Measurements from ENCODE around the gene LNPEP.

Gene LNPEP

GRCh38 chr5:97004423-97005060 is 68.7 kb downstream of the LNPEP start:
- DNase-seq = no peak

GRCh38 chr5:97006454-97007060 is 70.7 kb downstream of the LNPEP start:
- DNase-seq = no peak

- peak; percentile 0 for DNase-seq
These were observed 73.5 kb downstream of the LNPEP start for GRCh38 chr5:97009212-97009898.

GRCh38 chr5:97009921-97010320 is 74.0 kb downstream of the LNPEP start:
- DNase-seq = no peak

GRCh38 chr5:97010606-97011005 is 74.7 kb downstream of the LNPEP start:
- DNase-seq = no peak

GRCh38 chr5:97011567-97011966 is 75.7 kb downstream of the LNPEP start:
- DNase-seq = no peak

- no peak for DNase-seq
These were observed 83.7 kb downstream of the LNPEP start for GRCh38 chr5:97019435-97020117.

GRCh38 chr5:97021416-97021815 is 85.5 kb downstream of the LNPEP start:
- no peak for DNase-seq

- no peak for DNase-seq
These were observed 87.0 kb downstream of the LNPEP start for GRCh38 chr5:97022898-97023297.

GRCh38 chr5:97026721-97027120 is 90.8 kb downstream of the LNPEP start:
- no peak for DNase-seq

GRCh38 chr5:97037819-97038218 is 101.9 kb downstream of the LNPEP start:
- no peak for DNase-seq

- DNase-seq = no peak
These were observed 105.4 kb downstream of the LNPEP start for GRCh38 chr5:97041239-97041638.

GRCh38 chr5:97042996-97043395 is 107.1 kb downstream of the LNPEP start:
- DNase-seq = no peak

- DNase-seq = no peak
These were observed 107.6 kb downstream of the LNPEP start for GRCh38 chr5:97043511-97043910.

- DNase-seq = no peak
These were observed 108.2 kb downstream of the LNPEP start for GRCh38 chr5:97044052-97044451.

- no peak for DNase-seq
These were observed 110.5 kb downstream of the LNPEP start for GRCh38 chr5:97046270-97046982.

- no peak for DNase-seq
These were observed 111.2 kb downstream of the LNPEP start for GRCh38 chr5:97047076-97047475.

GRCh38 chr5:97049175-97049574 is 113.3 kb downstream of the LNPEP start:
- no peak for DNase-seq

- DNase-seq = no peak
These were observed 120.4 kb downstream of the LNPEP start for GRCh38 chr5:97056263-97056662.

- no peak for DNase-seq
These were observed 126.2 kb downstream of the LNPEP start for GRCh38 chr5:97062046-97062445.

GRCh38 chr5:97063251-97063650 is 127.4 kb downstream of the LNPEP start:
- no peak for DNase-seq

- no peak for DNase-seq
These were observed 129.6 kb downstream of the LNPEP start for GRCh38 chr5:97065475-97065874.

- no peak for DNase-seq
These were observed 131.5 kb downstream of the LNPEP start for GRCh38 chr5:97067296-97067850.
